ENCODE data around the gene RPL28.
A peak's percentile ranks its signal among the peaks of the same experiment; 100 is the strongest.

RPL28 gene

GRCh38 chr19:55362174-55362989 lies 23.4 kb upstream of the RPL28 start:
- DNase-seq (ENCODE audit: low spot score): no peak
- Histone ChIP-seq H2AFZ (ENCODE audit: low read length) (peak overlapping the region; percentile 80), H3K4me3 (ENCODE audit: low read length in 2 of 2) (no peak overlapping the region), H4K91ac (ENCODE audit: low read depth, low read length, poor library complexity) (no peak overlapping the region), H3K4me2 (ENCODE audit: insufficient read depth, low read length, poor library complexity, severe bottlenecking) (no peak overlapping the region), H3K23ac (ENCODE audit: low read depth, low read length, poor library complexity) (peak overlapping the region; percentile 35), H3K9ac (ENCODE audit: low read depth, low read length, poor library complexity) (peak overlapping the region; percentile 44), H3K4me1 (ENCODE audit: control insufficient read depth in 2 of 2, insufficient read depth in 1 of 2, low read depth in 1 of 2, low read length in 2 of 2) (peaks cover 7 to 11% of the 10 kb centered on the region in 2 donors), H3K79me1 (ENCODE audit: low read depth, low read length) (no peaks in the 10 kb centered on the region), H3K27me3 (ENCODE audit: control insufficient read depth in 3 of 3, insufficient read depth in 3 of 3, low read depth in 1 of 3, low read length in 3 of 3) (peaks cover 0 to 9% (median 1%) of the 10 kb centered on the region in 3 experiments), H3K27ac (replicated peaks; ENCODE audit: low read length) (no peak overlapping the region), H3K14ac (ENCODE audit: low read length) (peak overlapping the region; percentile 25), H3K18ac (ENCODE audit: low read length) (peak overlapping the region; percentile 97), H2BK15ac (ENCODE audit: low read length) (peak overlapping the region; percentile 100), H2BK120ac (ENCODE audit: low read depth, low read length) (peak overlapping the region; percentile 91), H3K9me3 (replicated peaks in 1 of 2; ENCODE audit: control insufficient read depth in 2 of 2, insufficient read depth in 1 of 2, low read depth in 1 of 2, low read length in 2 of 2) (no peaks in the 10 kb centered on the region), H3K36me3 (replicated peaks in 1 of 2; ENCODE audit: control insufficient read depth in 2 of 2, insufficient read depth in 2 of 2, low read length in 2 of 2) (no peaks in the 10 kb centered on the region), H2AK5ac (ENCODE audit: low read depth, low read length) (peak overlapping the region; percentile 90), H2BK5ac (ENCODE audit: low read length) (peak overlapping the region; percentile 5), H4K8ac (ENCODE audit: low read depth, low read length) (peak overlapping the region; percentile 7), H3K4ac (ENCODE audit: low read length) (peak overlapping the region; percentile 38), H2BK12ac (ENCODE audit: low read length) (peak overlapping the region; percentile 95)
- WGBS, 2 donors (ENCODE audit: extremely low coverage in 2 of 2, insufficient read length in 2 of 2, insufficient replicate concordance in 1 of 2): no CpG with 5 or more reads among the region's 38 CpGs

- H4K91ac ChIP-seq (ENCODE audit: low read depth, low read length, poor library complexity): no peak within 1 kb of the TSS
- H3K23ac ChIP-seq (ENCODE audit: low read depth, low read length, poor library complexity): peak within 1 kb of the TSS; percentile 35
- no peak within 1 kb of the TSS for H3K4me3 ChIP-seq (ENCODE audit: low read length in 2 of 2)
- DNase-seq (ENCODE audit: low spot score): no peak
- no peak within 1 kb of the TSS for H3K4me2 ChIP-seq (ENCODE audit: insufficient read depth, low read length, poor library complexity, severe bottlenecking)
- peak within 1 kb of the TSS; percentile 80 for H2AFZ ChIP-seq (ENCODE audit: low read length)
- H3K27me3 ChIP-seq (ENCODE audit: control insufficient read depth in 3 of 3, insufficient read depth in 3 of 3, low read depth in 1 of 3, low read length in 3 of 3): peaks cover 0 to 7% (median 1%) of the 10 kb centered on the region in 3 experiments
- H4K8ac ChIP-seq (ENCODE audit: low read depth, low read length): peak within 1 kb of the TSS; percentile 7
- H2AK5ac ChIP-seq (ENCODE audit: low read depth, low read length): peak within 1 kb of the TSS; percentile 90
- peak within 1 kb of the TSS; percentile 25 for H3K14ac ChIP-seq (ENCODE audit: low read length)
- no peaks in the 10 kb centered on the region for H3K9me3 ChIP-seq (replicated peaks in 1 of 2; ENCODE audit: control insufficient read depth in 2 of 2, insufficient read depth in 1 of 2, low read depth in 1 of 2, low read length in 2 of 2)
- peak within 1 kb of the TSS; percentile 44 for H3K9ac ChIP-seq (ENCODE audit: low read depth, low read length, poor library complexity)
- peak within 1 kb of the TSS; percentile 91 for H2BK120ac ChIP-seq (ENCODE audit: low read depth, low read length)
- H2BK15ac ChIP-seq (ENCODE audit: low read length): peak within 1 kb of the TSS; percentile 100
- peak within 1 kb of the TSS; percentile 38 for H3K4ac ChIP-seq (ENCODE audit: low read length)
- peak within 1 kb of the TSS; percentile 97 for H3K18ac ChIP-seq (ENCODE audit: low read length)
- H3K27ac ChIP-seq (replicated peaks; ENCODE audit: low read length): no peak within 1 kb of the TSS
- peak within 1 kb of the TSS; percentile 95 for H2BK12ac ChIP-seq (ENCODE audit: low read length)
- no peaks in the 10 kb centered on the region for H3K36me3 ChIP-seq (replicated peaks in 1 of 2; ENCODE audit: control insufficient read depth in 2 of 2, insufficient read depth in 2 of 2, low read length in 2 of 2)
- peaks cover 7 to 11% of the 10 kb centered on the region in 2 donors for H3K4me1 ChIP-seq (ENCODE audit: control insufficient read depth in 2 of 2, insufficient read depth in 1 of 2, low read depth in 1 of 2, low read length in 2 of 2)
- peak within 1 kb of the TSS; percentile 5 for H2BK5ac ChIP-seq (ENCODE audit: low read length)
- WGBS, 2 donors (ENCODE audit: extremely low coverage in 2 of 2, insufficient read length in 2 of 2, insufficient replicate concordance in 1 of 2): no CpG with 5 or more reads among the region's 27 CpGs
- no peaks in the 10 kb centered on the region for H3K79me1 ChIP-seq (ENCODE audit: low read depth, low read length)
These were observed 22.6 kb upstream of the RPL28 start, which contains the start of gene GARIN5B for GRCh38 chr19:55362990-55363716. Gene GARIN5B (minus strand): TSS chr19:55363260. CDS start chr19:55363066, 194 bp downstream.

- Histone ChIP-seq H2AFZ (ENCODE audit: low read length) (no peak overlapping the region), H3K4me2 (ENCODE audit: insufficient read depth, low read length, poor library complexity, severe bottlenecking) (no peak overlapping the region), H3K14ac (ENCODE audit: low read length) (no peak overlapping the region), H2BK12ac (ENCODE audit: low read length) (no peak overlapping the region), H3K4ac (ENCODE audit: low read length) (no peak overlapping the region), H3K4me1 (ENCODE audit: control insufficient read depth in 2 of 2, insufficient read depth in 1 of 2, low read depth in 1 of 2, low read length in 2 of 2) (peaks cover 9 to 11% of the 10 kb centered on the region in 2 donors), H2BK120ac (ENCODE audit: low read depth, low read length) (no peak overlapping the region), H3K9me3 (replicated peaks in 1 of 2; ENCODE audit: control insufficient read depth in 2 of 2, insufficient read depth in 1 of 2, low read depth in 1 of 2, low read length in 2 of 2) (no peaks in the 10 kb centered on the region), H3K23ac (ENCODE audit: low read depth, low read length, poor library complexity) (no peak overlapping the region), H2BK15ac (ENCODE audit: low read length) (no peak overlapping the region), H3K79me1 (ENCODE audit: low read depth, low read length) (no peaks in the 10 kb centered on the region), H2AK5ac (ENCODE audit: low read depth, low read length) (peak overlapping the region; percentile 75), H3K18ac (ENCODE audit: low read length) (peak overlapping the region; percentile 28), H3K27ac (replicated peaks; ENCODE audit: low read length) (no peak overlapping the region), H3K9ac (ENCODE audit: low read depth, low read length, poor library complexity) (no peak overlapping the region), H2BK5ac (ENCODE audit: low read length) (no peak overlapping the region), H3K36me3 (replicated peaks in 1 of 2; ENCODE audit: control insufficient read depth in 2 of 2, insufficient read depth in 2 of 2, low read length in 2 of 2) (no peaks in the 10 kb centered on the region), H3K27me3 (ENCODE audit: control insufficient read depth in 3 of 3, insufficient read depth in 3 of 3, low read depth in 1 of 3, low read length in 3 of 3) (peaks cover 0 to 20% (median 12%) of the 10 kb centered on the region in 3 experiments), H4K8ac (ENCODE audit: low read depth, low read length) (no peak overlapping the region), H4K91ac (ENCODE audit: low read depth, low read length, poor library complexity) (no peak overlapping the region), H3K4me3 (ENCODE audit: low read length in 2 of 2) (no peak overlapping the region)
- DNase-seq (ENCODE audit: low spot score): no peak
- no CpG with 5 or more reads among the region's 8 CpGs for WGBS, 2 donors (ENCODE audit: extremely low coverage in 2 of 2, insufficient read length in 2 of 2, insufficient replicate concordance in 1 of 2)
These were observed 20.5 kb upstream of the RPL28 start for GRCh38 chr19:55365245-55365644.

- H3K36me3 ChIP-seq (replicated peaks in 1 of 2; ENCODE audit: control insufficient read depth in 2 of 2, insufficient read depth in 2 of 2, low read length in 2 of 2): no peaks in the 10 kb centered on the region
- no peak overlapping the region for H3K4me3 ChIP-seq (ENCODE audit: low read length in 2 of 2)
- H3K4ac ChIP-seq (ENCODE audit: low read length): no peak overlapping the region
- H2AK5ac ChIP-seq (ENCODE audit: low read depth, low read length): peak overlapping the region; percentile 88
- H2AFZ ChIP-seq (ENCODE audit: low read length): no peak overlapping the region
- no peak overlapping the region for H4K8ac ChIP-seq (ENCODE audit: low read depth, low read length)
- H3K9ac ChIP-seq (ENCODE audit: low read depth, low read length, poor library complexity): no peak overlapping the region
- no CpG with 5 or more reads among the region's 19 CpGs for WGBS, 2 donors (ENCODE audit: extremely low coverage in 2 of 2, insufficient read length in 2 of 2, insufficient replicate concordance in 1 of 2)
- H3K79me1 ChIP-seq (ENCODE audit: low read depth, low read length): no peaks in the 10 kb centered on the region
- no peak overlapping the region for H3K27ac ChIP-seq (replicated peaks; ENCODE audit: low read length)
- H2BK15ac ChIP-seq (ENCODE audit: low read length): peak overlapping the region; percentile 78
- H3K18ac ChIP-seq (ENCODE audit: low read length): no peak overlapping the region
- peaks cover 13 to 17% of the 10 kb centered on the region in 2 donors for H3K4me1 ChIP-seq (ENCODE audit: control insufficient read depth in 2 of 2, insufficient read depth in 1 of 2, low read depth in 1 of 2, low read length in 2 of 2)
- no peak overlapping the region for H2BK5ac ChIP-seq (ENCODE audit: low read length)
- peak overlapping the region; percentile 3 for H3K23ac ChIP-seq (ENCODE audit: low read depth, low read length, poor library complexity)
- DNase-seq (ENCODE audit: low spot score): no peak
- H2BK120ac ChIP-seq (ENCODE audit: low read depth, low read length): no peak overlapping the region
- H3K4me2 ChIP-seq (ENCODE audit: insufficient read depth, low read length, poor library complexity, severe bottlenecking): no peak overlapping the region
- no peaks in the 10 kb centered on the region for H3K9me3 ChIP-seq (replicated peaks in 1 of 2; ENCODE audit: control insufficient read depth in 2 of 2, insufficient read depth in 1 of 2, low read depth in 1 of 2, low read length in 2 of 2)
- no peak overlapping the region for H4K91ac ChIP-seq (ENCODE audit: low read depth, low read length, poor library complexity)
- no peak overlapping the region for H2BK12ac ChIP-seq (ENCODE audit: low read length)
- H3K14ac ChIP-seq (ENCODE audit: low read length): no peak overlapping the region
- H3K27me3 ChIP-seq (ENCODE audit: control insufficient read depth in 3 of 3, insufficient read depth in 3 of 3, low read depth in 1 of 3, low read length in 3 of 3): peaks cover 3 to 26% (median 17%) of the 10 kb centered on the region in 3 experiments
These were observed 19.8 kb upstream of the RPL28 start for GRCh38 chr19:55365964-55366363.

Measured in neuronal stem cell (in vitro differentiated cells).